H9 (cell line): Measurements from ENCODE around the gene IGF1R. TPM values are rescaled to one million over a fixed set of nuclear protein-coding genes. Genes with fewer than 3 reads are reported as not detected.

ENCODE experiments used
- DNase-seq: peaks from one replicate; pipeline ENCODE4 v3.0.0-alpha.2; 2017
- H2AFZ ChIP-seq: one replicate; pipeline ENCODE4 v1.6.1; 2013; ENCODE audit warnings: mild to moderate bottlenecking, low read length, control low read depth, moderate library complexity
- H2AK5ac ChIP-seq: 2 replicates; pipeline ENCODE4 v1.6.1; 2013; ENCODE audit warnings: low read length, control low read depth, mixed read lengths; ENCODE audit not compliant: insufficient read length
- H2BK120ac ChIP-seq: one replicate; pipeline ENCODE4 v1.6.1; 2013; ENCODE audit warnings: low read depth, mild to moderate bottlenecking, low read length, control low read depth, inconsistent platforms; ENCODE audit not compliant: poor library complexity, severe bottlenecking
- H2BK12ac ChIP-seq: 2 replicates; pipeline ENCODE4 v1.6.1; 2013; ENCODE audit warnings: low read length, control low read depth, mixed read lengths, low read depth; ENCODE audit not compliant: insufficient read length
- H2BK15ac ChIP-seq: 2 replicates; pipeline ENCODE4 v1.6.1; 2013; ENCODE audit warnings: low read depth, low read length, control low read depth
- H2BK20ac ChIP-seq: one replicate; pipeline ENCODE4 v1.6.1; 2013; ENCODE audit warnings: low read depth, mild to moderate bottlenecking, low read length, control low read depth, inconsistent platforms; ENCODE audit not compliant: poor library complexity, severe bottlenecking
- H2BK5ac ChIP-seq: 2 replicates; pipeline ENCODE4 v1.6.1; 2013; ENCODE audit warnings: low read length, control low read depth, mixed read lengths; ENCODE audit not compliant: insufficient read length
- H3K14ac ChIP-seq: 2 replicates; pipeline ENCODE4 v1.6.1; 2013; ENCODE audit warnings: low read length, control low read depth; ENCODE audit not compliant: insufficient read depth
- H3K18ac ChIP-seq: 2 replicates; pipeline ENCODE4 v1.6.1; 2013; ENCODE audit warnings: low read depth, mild to moderate bottlenecking, mixed read lengths, low read length, control low read depth; ENCODE audit not compliant: insufficient read length
- H3K23ac ChIP-seq: 2 replicates; pipeline ENCODE4 v1.6.1; 2013; ENCODE audit warnings: low read length, control low read depth, mixed read lengths, low read depth; ENCODE audit not compliant: insufficient read length
- H3K23me2 ChIP-seq: 2 replicates; pipeline ENCODE4 v1.6.1; 2013; ENCODE audit warnings: low read depth, mild to moderate bottlenecking, mixed read lengths, low read length, control low read depth; ENCODE audit not compliant: insufficient read length, poor library complexity, severe bottlenecking
- H3K27ac ChIP-seq: 2 replicates; pipeline ENCODE4 v1.5.1; 2013; ENCODE audit warnings: low read length, control low read depth, mixed read lengths, low read depth; ENCODE audit not compliant: insufficient read length
- H3K27me3 ChIP-seq: 2 replicates; pipeline ENCODE4 v1.6.1; 2013; ENCODE audit warnings: low read length, control low read depth, inconsistent platforms; ENCODE audit not compliant: insufficient read depth
- H3K4ac ChIP-seq: 2 replicates; pipeline ENCODE4 v1.6.1; 2013; ENCODE audit warnings: low read depth, mild to moderate bottlenecking, control low read depth, inconsistent platforms, low read length, moderate library complexity
- H3K4me1 ChIP-seq: 2 replicates; pipeline ENCODE4 v1.6.1; 2013; ENCODE audit warnings: low read length, control low read depth, inconsistent platforms; ENCODE audit not compliant: insufficient read depth
- H3K4me2 ChIP-seq: 2 replicates; pipeline ENCODE4 v1.6.1; 2013; ENCODE audit warnings: low read length, control low read depth, mixed read lengths; ENCODE audit not compliant: insufficient read length, insufficient read depth
- H3K56ac ChIP-seq: 2 replicates; pipeline ENCODE4 v1.6.1; 2013; ENCODE audit warnings: low read depth, mild to moderate bottlenecking, mixed read lengths, low read length, control low read depth; ENCODE audit not compliant: insufficient read length
- H3K79me1 ChIP-seq: 2 replicates; pipeline ENCODE4 v1.6.1; 2013; ENCODE audit warnings: low read depth, mild to moderate bottlenecking, moderate library complexity, low read length, control low read depth, inconsistent platforms; ENCODE audit not compliant: insufficient read depth, poor library complexity, severe bottlenecking
- H3K79me2 ChIP-seq: 2 replicates; pipeline ENCODE4 v1.6.1; 2013; ENCODE audit warnings: low read length, control low read depth, inconsistent platforms; ENCODE audit not compliant: insufficient read depth
- H3K9ac ChIP-seq: 2 replicates; pipeline ENCODE4 v1.6.1; 2013; ENCODE audit warnings: low read length, control low read depth, mixed read lengths; ENCODE audit not compliant: insufficient read length; ENCODE audit errors: extremely low read depth
- H3K9me3 ChIP-seq: one replicate; pipeline ENCODE4 v1.6.1; 2013; ENCODE audit warnings: low read depth, low read length, inconsistent platforms; ENCODE audit not compliant: control insufficient read depth
- H3T11ph ChIP-seq: one replicate; pipeline ENCODE4 v1.6.1; 2013; ENCODE audit warnings: mild to moderate bottlenecking, low read length, control low read depth, inconsistent platforms
- H4K20me1 ChIP-seq: one replicate; pipeline ENCODE4 v1.6.1; 2013; ENCODE audit not compliant: control insufficient read depth, insufficient read length, insufficient read depth
- H4K5ac ChIP-seq: 2 replicates; pipeline ENCODE4 v1.6.1; 2013; ENCODE audit warnings: low read depth, mild to moderate bottlenecking, mixed read lengths, low read length, control low read depth; ENCODE audit not compliant: insufficient read length
- H4K8ac ChIP-seq: replicated peaks from 2 replicates; pipeline ENCODE4 v1.6.1; 2013; ENCODE audit warnings: low read length, control low read depth, mixed read lengths, low read depth; ENCODE audit not compliant: insufficient read length
- H4K91ac ChIP-seq: 2 replicates; pipeline ENCODE4 v1.6.1; 2013; ENCODE audit warnings: low read depth, mild to moderate bottlenecking, moderate library complexity, mixed read lengths, low read length, control low read depth; ENCODE audit not compliant: insufficient read length
- H3K27ac Mint-ChIP-seq, 3 experiments: 2 replicates in 2 of 3; 3 replicates in 1 of 3; pipeline ENCODE4 v1.8.0; 2020 to 2021; ENCODE audit warnings: mixed read lengths in 3 of 3, mild to moderate bottlenecking in 1 of 3, moderate library complexity in 1 of 3
- H3K27me3 Mint-ChIP-seq: 2 replicates; pipeline ENCODE4 v1.8.0; 2021; ENCODE audit warnings: low read depth, mild to moderate bottlenecking, moderate library complexity, mixed read lengths
- H3K36me3 Mint-ChIP-seq, 3 experiments: 2 replicates in 2 of 3; 3 replicates in 1 of 3; pipeline ENCODE4 v1.8.0; 2020 to 2021; ENCODE audit warnings: low read depth in 3 of 3, mixed read lengths in 3 of 3; ENCODE audit not compliant: insufficient read depth in 1 of 3
- H3K4me1 Mint-ChIP-seq, 2 experiments: 2 replicates each; pipeline ENCODE4 v1.8.0; 2020; ENCODE audit warnings: mixed read lengths in 2 of 2
- H3K4me3 Mint-ChIP-seq, 2 experiments: 2 replicates in 1 of 2; 3 replicates in 1 of 2; pipeline ENCODE4 v1.8.0; 2020 to 2021; ENCODE audit warnings: mild to moderate bottlenecking in 2 of 2, mixed read lengths in 2 of 2, moderate library complexity in 1 of 2
- H3K9me3 Mint-ChIP-seq, 2 experiments: 2 replicates in 1 of 2; 3 replicates in 1 of 2; pipeline ENCODE4 v1.8.0; 2020; ENCODE audit warnings: mild to moderate bottlenecking in 2 of 2, mixed read lengths in 2 of 2, moderate library complexity in 1 of 2
- CTCF ChIP-seq: fragments of 200-600 bp; sonication (generic); conservative IDR thresholded peaks from 3 replicates; pipeline ENCODE4 v1.8.0; 2021; ENCODE audit warnings: antibody characterized with exemption, mild to moderate bottlenecking
- WGBS: extraction: QIAGEN DNeasy Blood & Tissue Kit; methylation state at CpG from one replicate; pipeline ENCODE4 v1.1.7; 2013; ENCODE audit warnings: missing lambda C conversion rate, low lambda C conversion rate, mixed read lengths; ENCODE audit not compliant: insufficient read length; ENCODE audit errors: extremely low coverage; 5-methylcytosine and 5-hydroxymethylcytosine counted together
- total RNA-seq: library from RNA; stranded (reverse); gene quantifications from 2 replicates; pipeline ENCODE4 v1.2.1, GENCODE V29; 2021

IGF1R gene
- total RNA-seq, 1 experiment from 2014 or later, result 70.0 TPM

GRCh38 chr15:98920091-98920880 lies 271.9 kb downstream of the IGF1R start:
- Mint-ChIP-seq H3K4me1 (no peaks in the 10 kb centered on the region), H3K27ac (peak overlapping the region in 2 of 3 experiments; percentile 4 to 94; a peak in 5 of 7 replicates), H3K36me3 (peaks cover 37 to 82% (median 74%) of the 10 kb centered on the region in 3 experiments; a peak in 6 of 7 replicates), H3K9me3 (no peaks in the 10 kb centered on the region), H3K4me3 (no peak overlapping the region), H3K27me3 (no peaks in the 10 kb centered on the region)
- H3K4me1 ChIP-seq, result no peaks in the 10 kb centered on the region
- H3K4me2 ChIP-seq, result no peak overlapping the region
- no peak overlapping the region for H4K5ac ChIP-seq
- H3K23ac ChIP-seq, result no peak overlapping the region
- H3K9ac ChIP-seq, result no peak overlapping the region
- no peaks in the 10 kb centered on the region for H3K23me2 ChIP-seq
- H2BK12ac ChIP-seq, result no peak overlapping the region
- H2AK5ac ChIP-seq, result no peak overlapping the region
- H2BK20ac ChIP-seq, result no peak overlapping the region
- H2AFZ ChIP-seq, result no peak overlapping the region
- H2BK15ac ChIP-seq, result no peak overlapping the region
- WGBS, result 100% methylated on average over 1 of the region's 10 CpGs
- H3K79me1 ChIP-seq, result no peaks in the 10 kb centered on the region
- no peaks in the 10 kb centered on the region for H4K20me1 ChIP-seq
- no peak overlapping the region for H4K8ac ChIP-seq
- H3K27ac ChIP-seq, result no peak overlapping the region
- no peaks in the 10 kb centered on the region for H3K9me3 ChIP-seq
- DNase-seq, result no peak
- H3K4ac ChIP-seq, result no peak overlapping the region
- H3K14ac ChIP-seq, result no peak overlapping the region
- no peaks in the 10 kb centered on the region for H3K27me3 ChIP-seq
- no peak overlapping the region for H2BK120ac ChIP-seq
- no peak for TF ChIP-seq CTCF
- H4K91ac ChIP-seq, result no peak overlapping the region
- no peaks in the 10 kb centered on the region for H3K79me2 ChIP-seq
- H3T11ph ChIP-seq, result no peak overlapping the region
- no peak overlapping the region for H2BK5ac ChIP-seq
- no peak overlapping the region for H3K56ac ChIP-seq
- no peak overlapping the region for H3K18ac ChIP-seq
